ENCODE data around the gene GCLM. TPM values are rescaled to one million over a fixed set of nuclear protein-coding genes. Genes with fewer than 3 reads are reported as not detected.

The GCLM gene
- total RNA-seq, 1 donor from 2014 or later: 11.2 TPM

GRCh38 chr1:93904228-93904627 lies 5.0 kb downstream of the GCLM start:
- Histone ChIP-seq H3K4me3 (ENCODE audit: low read depth, low read length) (no peak overlapping the region), H3K27me3 (ENCODE audit: control insufficient read depth, insufficient read depth, low read length) (no peaks in the 10 kb centered on the region), H3K36me3 (ENCODE audit: control insufficient read depth, insufficient read depth, low read length) (no peaks in the 10 kb centered on the region)
- TF ChIP-seq, protein P1, sequence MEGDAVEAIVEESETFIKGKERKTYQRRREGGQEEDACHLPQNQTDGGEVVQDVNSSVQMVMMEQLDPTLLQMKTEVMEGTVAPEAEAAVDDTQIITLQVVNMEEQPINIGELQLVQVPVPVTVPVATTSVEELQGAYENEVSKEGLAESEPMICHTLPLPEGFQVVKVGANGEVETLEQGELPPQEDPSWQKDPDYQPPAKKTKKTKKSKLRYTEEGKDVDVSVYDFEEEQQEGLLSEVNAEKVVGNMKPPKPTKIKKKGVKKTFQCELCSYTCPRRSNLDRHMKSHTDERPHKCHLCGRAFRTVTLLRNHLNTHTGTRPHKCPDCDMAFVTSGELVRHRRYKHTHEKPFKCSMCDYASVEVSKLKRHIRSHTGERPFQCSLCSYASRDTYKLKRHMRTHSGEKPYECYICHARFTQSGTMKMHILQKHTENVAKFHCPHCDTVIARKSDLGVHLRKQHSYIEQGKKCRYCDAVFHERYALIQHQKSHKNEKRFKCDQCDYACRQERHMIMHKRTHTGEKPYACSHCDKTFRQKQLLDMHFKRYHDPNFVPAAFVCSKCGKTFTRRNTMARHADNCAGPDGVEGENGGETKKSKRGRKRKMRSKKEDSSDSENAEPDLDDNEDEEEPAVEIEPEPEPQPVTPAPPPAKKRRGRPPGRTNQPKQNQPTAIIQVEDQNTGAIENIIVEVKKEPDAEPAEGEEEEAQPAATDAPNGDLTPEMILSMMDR (IDR thresholded peaks at IDR 0.05; ENCODE audit: insufficient read depth, low read length, poor library complexity, severe bottlenecking): no peak
- DNase-seq (ENCODE audit: low read depth): no peak

GRCh38 chr1:93900723-93901504 lies 8.3 kb downstream of the GCLM start:
- no peak overlapping the region for H3K4me3 ChIP-seq (ENCODE audit: low read depth, low read length)
- H3K27me3 ChIP-seq (ENCODE audit: control insufficient read depth, insufficient read depth, low read length): no peaks in the 10 kb centered on the region
- no peaks in the 10 kb centered on the region for H3K36me3 ChIP-seq (ENCODE audit: control insufficient read depth, insufficient read depth, low read length)
- TF ChIP-seq, protein P1 (IDR thresholded peaks at IDR 0.05; ENCODE audit: insufficient read depth, low read length, poor library complexity, severe bottlenecking): no peak
- DNase-seq (ENCODE audit: low read depth): no peak

- H3K4me3 ChIP-seq (ENCODE audit: low read depth, low read length): no peak overlapping the region
- DNase-seq (ENCODE audit: low read depth): no peak
- no peaks in the 10 kb centered on the region for H3K27me3 ChIP-seq (ENCODE audit: control insufficient read depth, insufficient read depth, low read length)
- no peaks in the 10 kb centered on the region for H3K36me3 ChIP-seq (ENCODE audit: control insufficient read depth, insufficient read depth, low read length)
- TF ChIP-seq, protein P1 (IDR thresholded peaks at IDR 0.05; ENCODE audit: insufficient read depth, low read length, poor library complexity, severe bottlenecking): no peak
Observed at GRCh38 chr1:93899543-93900207, 9.6 kb downstream of the GCLM start.

DNA sequence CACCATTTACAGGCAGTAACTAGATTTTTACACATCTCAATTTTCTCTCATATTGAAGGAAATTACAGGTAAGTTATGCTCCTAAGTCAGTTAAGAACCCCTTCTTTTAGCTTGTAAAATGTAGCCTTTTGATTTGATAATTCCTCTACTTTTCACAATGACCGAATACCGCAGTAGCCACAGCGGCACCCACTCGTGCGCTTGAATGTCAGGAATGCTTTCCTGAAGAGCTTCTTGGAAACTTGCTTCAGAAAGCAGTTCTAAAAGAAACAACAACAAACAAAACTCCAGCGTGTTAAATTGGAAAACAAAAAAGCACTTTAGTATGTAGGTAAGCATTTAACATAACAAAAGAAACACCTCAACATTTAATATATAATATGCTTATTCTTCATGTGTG lies 20.3 kb downstream of the GCLM start:
- TF ChIP-seq, protein P1 (IDR thresholded peaks at IDR 0.05; ENCODE audit: insufficient read depth, low read length, poor library complexity, severe bottlenecking): no peak
- H3K36me3 ChIP-seq (ENCODE audit: control insufficient read depth, insufficient read depth, low read length): no peaks in the 10 kb centered on the region
- no peak overlapping the region for H3K4me3 ChIP-seq (ENCODE audit: low read depth, low read length)
- H3K27me3 ChIP-seq (ENCODE audit: control insufficient read depth, insufficient read depth, low read length): no peaks in the 10 kb centered on the region
- no peak for DNase-seq (ENCODE audit: low read depth)

DNA sequence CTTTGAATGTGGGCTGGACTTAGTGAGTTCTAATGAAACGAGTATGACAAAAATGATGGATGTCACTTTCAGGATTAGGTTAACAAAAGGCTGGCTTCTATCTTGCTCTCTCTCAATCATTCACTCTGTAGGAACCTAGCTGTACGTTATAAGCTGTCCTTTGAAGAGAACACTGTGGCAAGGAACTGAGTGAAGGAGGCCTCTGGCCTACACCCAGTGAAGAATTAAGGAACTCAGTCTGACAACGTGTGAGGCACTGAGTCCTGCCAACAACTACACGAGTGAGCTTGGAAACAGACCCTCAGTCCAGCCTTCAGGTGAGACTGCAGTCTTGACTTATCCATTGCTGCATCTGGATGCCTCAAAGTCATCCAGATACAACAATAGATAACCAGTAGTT lies 27.0 kb downstream of the GCLM start:
- Histone ChIP-seq H3K4me3 (ENCODE audit: low read depth, low read length) (no peak overlapping the region), H3K36me3 (ENCODE audit: control insufficient read depth, insufficient read depth, low read length) (no peaks in the 10 kb centered on the region), H3K27me3 (ENCODE audit: control insufficient read depth, insufficient read depth, low read length) (no peaks in the 10 kb centered on the region)
- TF ChIP-seq, protein P1 (IDR thresholded peaks at IDR 0.05; ENCODE audit: insufficient read depth, low read length, poor library complexity, severe bottlenecking): no peak
- no peak for DNase-seq (ENCODE audit: low read depth)
